Neuronal stem cell (in vitro differentiated cells): ENCODE measurements around the gene STAB1.

ENCODE experiments used
- DNase-seq: peaks from one replicate; pipeline ENCODE4 v3.0.0-alpha.2; 2013; ENCODE audit warnings: low spot score
- H2AFZ ChIP-seq: one replicate; pipeline ENCODE4 v1.6.1; 2013; ENCODE audit warnings: mild to moderate bottlenecking, low read length, inconsistent platforms
- H2AK5ac ChIP-seq: 2 replicates; pipeline ENCODE4 v1.6.1; 2013; ENCODE audit warnings: low read depth, mild to moderate bottlenecking, inconsistent platforms, low read length, moderate library complexity, mixed read lengths
- H2BK120ac ChIP-seq: 2 replicates; pipeline ENCODE4 v1.6.1; 2013; ENCODE audit warnings: low read depth, mild to moderate bottlenecking, inconsistent platforms, low read length, moderate library complexity, mixed read lengths
- H2BK12ac ChIP-seq: one replicate; pipeline ENCODE4 v1.6.1; 2013; ENCODE audit warnings: low read length, inconsistent platforms
- H2BK15ac ChIP-seq: 2 replicates; pipeline ENCODE4 v1.6.1; 2013; ENCODE audit warnings: mild to moderate bottlenecking, low read length, inconsistent platforms, mixed read lengths
- H2BK5ac ChIP-seq: one replicate; pipeline ENCODE4 v1.6.1; 2013; ENCODE audit warnings: inconsistent platforms, mild to moderate bottlenecking, low read length, moderate library complexity
- H3K14ac ChIP-seq: one replicate; pipeline ENCODE4 v1.6.1; 2013; ENCODE audit warnings: low read length, inconsistent platforms
- H3K18ac ChIP-seq: 2 replicates; pipeline ENCODE4 v1.6.1; 2013; ENCODE audit warnings: low read length, inconsistent platforms
- H3K23ac ChIP-seq: 2 replicates; pipeline ENCODE4 v1.6.1; 2013; ENCODE audit warnings: low read depth, mild to moderate bottlenecking, mixed read lengths, low read length, inconsistent platforms; ENCODE audit not compliant: poor library complexity
- H3K27ac ChIP-seq: replicated peaks from 3 replicates; pipeline ENCODE4 v1.5.1; 2013; ENCODE audit warnings: low read length, inconsistent platforms
- H3K27me3 ChIP-seq, 3 experiments: 2 replicates each; pipeline ENCODE4 v1.6.1; 2013; ENCODE audit warnings: low read length in 3 of 3, mild to moderate bottlenecking in 2 of 3, inconsistent platforms in 1 of 3, low read depth in 1 of 3, mixed read lengths in 1 of 3, moderate library complexity in 1 of 3; ENCODE audit not compliant: control insufficient read depth in 3 of 3, insufficient read depth in 3 of 3
- H3K36me3 ChIP-seq, 2 donors: replicated peaks in 1 of 2; 2 replicates each; pipeline ENCODE4 v1.6.1; 2013; ENCODE audit warnings: low read length in 2 of 2; ENCODE audit not compliant: control insufficient read depth in 2 of 2, insufficient read depth in 2 of 2
- H3K4ac ChIP-seq: 2 replicates; pipeline ENCODE4 v1.6.1; 2013; ENCODE audit warnings: inconsistent platforms, mild to moderate bottlenecking, low read length, moderate library complexity
- H3K4me1 ChIP-seq, 2 donors: 1 replicate in 1 of 2; 2 replicates in 1 of 2; pipeline ENCODE4 v1.6.1; 2013; ENCODE audit warnings: low read length in 2 of 2, low read depth in 1 of 2; ENCODE audit not compliant: control insufficient read depth in 2 of 2, insufficient read depth in 1 of 2
- H3K4me2 ChIP-seq: one replicate; pipeline ENCODE4 v1.6.1; 2013; ENCODE audit warnings: mild to moderate bottlenecking, low read length, inconsistent platforms; ENCODE audit not compliant: insufficient read depth, poor library complexity, severe bottlenecking
- H3K4me3 ChIP-seq, 2 donors: 2 replicates each; pipeline ENCODE4 v1.5.1; 2013; ENCODE audit warnings: low read length in 2 of 2, mild to moderate bottlenecking in 2 of 2, inconsistent platforms in 1 of 2, moderate library complexity in 1 of 2
- H3K79me1 ChIP-seq: one replicate; pipeline ENCODE4 v1.6.1; 2013; ENCODE audit warnings: low read depth, mild to moderate bottlenecking, inconsistent platforms, low read length, moderate library complexity
- H3K9ac ChIP-seq: one replicate; pipeline ENCODE4 v1.6.1; 2013; ENCODE audit warnings: mild to moderate bottlenecking, low read depth, low read length, inconsistent platforms; ENCODE audit not compliant: poor library complexity
- H3K9me3 ChIP-seq, 2 donors: replicated peaks in 1 of 2; 2 replicates each; pipeline versions ENCODE3 to v1.6.1; 2013; ENCODE audit warnings: low read length in 2 of 2, mild to moderate bottlenecking in 2 of 2, inconsistent platforms in 1 of 2, low read depth in 1 of 2, mixed read lengths in 1 of 2, moderate library complexity in 1 of 2; ENCODE audit not compliant: control insufficient read depth in 2 of 2, insufficient read depth in 1 of 2
- H4K8ac ChIP-seq: one replicate; pipeline ENCODE4 v1.6.1; 2013; ENCODE audit warnings: low read depth, mild to moderate bottlenecking, inconsistent platforms, low read length, moderate library complexity
- H4K91ac ChIP-seq: one replicate; pipeline ENCODE4 v1.6.1; 2013; ENCODE audit warnings: low read length, low read depth, mild to moderate bottlenecking, inconsistent platforms; ENCODE audit not compliant: poor library complexity
- WGBS, 2 donors: extraction: QIAGEN DNeasy Blood & Tissue Kit; methylation state at CpG; one replicate each; pipeline ENCODE4 v1.1.7; 2013; ENCODE audit warnings: missing lambda C conversion rate in 2 of 2, mixed read lengths in 1 of 2; ENCODE audit not compliant: insufficient read length in 2 of 2, insufficient replicate concordance in 1 of 2; ENCODE audit errors: extremely low coverage in 2 of 2; 5-methylcytosine and 5-hydroxymethylcytosine counted together

Gene STAB1

DNA sequence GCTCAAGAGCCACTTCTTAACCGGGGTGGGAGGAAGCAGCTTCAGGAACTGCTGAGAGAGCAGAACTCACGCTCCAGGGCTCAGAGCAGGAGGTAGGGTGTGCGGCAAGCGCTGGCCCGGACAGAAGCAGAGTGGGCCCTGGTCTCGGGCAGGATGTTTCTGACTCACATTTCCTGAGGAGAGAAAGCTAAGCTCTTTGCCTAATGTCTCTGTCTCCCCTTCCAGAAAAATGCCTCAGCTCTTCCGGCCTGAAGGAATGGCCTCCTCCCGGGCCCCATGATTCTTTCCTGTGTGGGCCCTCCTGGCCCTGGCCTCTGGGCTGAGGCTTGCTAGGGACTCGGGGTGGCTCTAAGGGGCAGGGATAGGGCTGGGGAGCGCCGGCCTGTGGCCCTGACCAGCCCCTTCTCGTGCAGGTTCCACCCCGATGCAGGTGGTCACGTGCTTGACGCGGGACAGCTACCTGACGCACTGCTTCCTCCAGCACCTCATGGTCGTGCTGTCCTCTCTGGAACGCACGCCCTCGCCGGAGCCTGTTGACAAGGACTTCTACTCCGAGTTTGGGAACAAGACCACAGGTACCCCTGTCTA is 4.1 kb upstream of the STAB1 start:
- H3K27me3 ChIP-seq: no peaks in the 10 kb centered on the region
- no peak overlapping the region for H3K4ac ChIP-seq
- no peak overlapping the region for H2BK5ac ChIP-seq
- H3K9ac ChIP-seq: no peak overlapping the region
- H3K23ac ChIP-seq: no peak overlapping the region
- no peak overlapping the region for H2AFZ ChIP-seq
- H3K4me3 ChIP-seq: peak overlapping the region in 1 of 2 donors; percentile 33
- H2BK120ac ChIP-seq: no peak overlapping the region
- no peak overlapping the region for H2BK12ac ChIP-seq
- no peak overlapping the region for H2AK5ac ChIP-seq
- H2BK15ac ChIP-seq: no peak overlapping the region
- H3K27ac ChIP-seq: no peak overlapping the region
- WGBS, 2 donors: no CpG with 5 or more reads among the region's 23 CpGs
- H3K36me3 ChIP-seq: peaks cover 59 to 76% of the 10 kb centered on the region in 2 donors
- no peak overlapping the region for H4K91ac ChIP-seq
- no peak for DNase-seq
- H3K79me1 ChIP-seq: no peaks in the 10 kb centered on the region
- H3K4me2 ChIP-seq: no peak overlapping the region
- H3K14ac ChIP-seq: no peak overlapping the region
- H4K8ac ChIP-seq: no peak overlapping the region
- no peaks in the 10 kb centered on the region for H3K9me3 ChIP-seq
- peaks cover 0 to 7% of the 10 kb centered on the region in 2 donors for H3K4me1 ChIP-seq
- no peak overlapping the region for H3K18ac ChIP-seq

- Histone ChIP-seq H2AK5ac (no peak overlapping the region), H2BK120ac (no peak overlapping the region), H3K27me3 (no peaks in the 10 kb centered on the region), H3K4me2 (no peak overlapping the region), H3K27ac (no peak overlapping the region), H3K79me1 (no peaks in the 10 kb centered on the region), H3K4me3 (no peak overlapping the region), H2BK15ac (no peak overlapping the region), H4K91ac (no peak overlapping the region), H2BK12ac (no peak overlapping the region), H2BK5ac (peak overlapping the region; percentile 78), H3K9ac (no peak overlapping the region), H2AFZ (no peak overlapping the region), H3K18ac (no peak overlapping the region), H3K4me1 (peaks cover 0 to 7% of the 10 kb centered on the region in 2 donors), H3K9me3 (no peaks in the 10 kb centered on the region), H4K8ac (no peak overlapping the region), H3K4ac (no peak overlapping the region), H3K23ac (peak overlapping the region; percentile 20), H3K14ac (no peak overlapping the region), H3K36me3 (peaks cover 54 to 65% of the 10 kb centered on the region in 2 donors)
- WGBS, 2 donors: no CpG with 5 or more reads among the region's 21 CpGs
- no peak for DNase-seq
Measured at GRCh38 chr3:52492059-52492458, 3.1 kb upstream of the STAB1 start.

DNA sequence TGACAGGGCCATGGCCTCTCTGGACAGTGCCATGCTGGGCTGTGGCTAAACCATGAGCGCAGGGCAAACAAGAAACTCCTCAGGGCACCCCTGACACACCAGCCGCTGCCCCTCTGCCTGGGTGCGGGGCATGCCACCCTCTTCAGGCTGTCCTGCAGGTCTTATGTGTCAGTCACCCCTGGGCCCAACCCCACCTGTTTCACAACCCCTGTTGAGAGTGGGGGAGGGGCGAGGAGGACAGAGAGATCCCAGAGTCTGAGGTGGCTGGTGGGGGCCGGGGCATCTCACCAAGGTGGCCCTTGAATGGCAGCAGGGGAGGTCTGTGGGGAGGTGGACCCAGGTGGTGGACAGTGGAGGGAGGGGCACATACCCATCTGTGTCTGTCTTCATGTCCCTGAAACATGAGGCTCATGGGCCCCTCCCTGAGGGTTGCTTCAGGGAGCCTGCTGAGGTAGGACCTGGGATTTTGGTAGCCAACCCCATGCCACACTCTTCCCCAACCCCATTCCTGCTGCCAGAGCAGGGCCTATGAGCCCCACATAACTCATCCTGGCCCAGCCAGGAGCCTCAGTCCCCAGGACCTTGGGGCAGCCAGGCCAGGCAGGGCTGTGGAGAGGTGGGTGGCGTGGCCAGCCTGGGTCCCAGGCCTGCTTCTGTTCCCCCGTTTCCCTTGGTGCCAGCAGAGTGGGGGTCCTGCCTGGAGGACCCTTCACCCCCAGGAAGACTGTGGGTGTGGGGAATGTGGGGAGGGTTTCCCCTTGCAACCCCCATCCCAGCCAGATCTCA is 1.7 kb upstream of the STAB1 start:
- no peak overlapping the region for H4K91ac ChIP-seq
- H3K9me3 ChIP-seq: no peaks in the 10 kb centered on the region
- peaks cover 40 to 52% of the 10 kb centered on the region in 2 donors for H3K36me3 ChIP-seq
- H2BK12ac ChIP-seq: no peak overlapping the region
- no peak overlapping the region for H2AK5ac ChIP-seq
- no peak overlapping the region for H2BK120ac ChIP-seq
- H3K79me1 ChIP-seq: no peaks in the 10 kb centered on the region
- H3K23ac ChIP-seq: peak overlapping the region; percentile 81
- H3K27me3 ChIP-seq: no peaks in the 10 kb centered on the region
- no peak overlapping the region for H3K4me2 ChIP-seq
- no peak overlapping the region for H3K4me3 ChIP-seq
- H3K4me1 ChIP-seq: peaks cover 0 to 7% of the 10 kb centered on the region in 2 donors
- DNase-seq: no peak
- WGBS, 2 donors: no CpG with 5 or more reads among the region's 7 CpGs
- peak overlapping the region; percentile 31 for H4K8ac ChIP-seq
- H3K14ac ChIP-seq: peak overlapping the region; percentile 50
- no peak overlapping the region for H3K4ac ChIP-seq
- peak overlapping the region; percentile 13 for H2BK5ac ChIP-seq
- no peak overlapping the region for H2BK15ac ChIP-seq
- no peak overlapping the region for H2AFZ ChIP-seq
- peak overlapping the region; percentile 22 for H3K27ac ChIP-seq
- H3K9ac ChIP-seq: no peak overlapping the region
- H3K18ac ChIP-seq: peak overlapping the region; percentile 42

DNA sequence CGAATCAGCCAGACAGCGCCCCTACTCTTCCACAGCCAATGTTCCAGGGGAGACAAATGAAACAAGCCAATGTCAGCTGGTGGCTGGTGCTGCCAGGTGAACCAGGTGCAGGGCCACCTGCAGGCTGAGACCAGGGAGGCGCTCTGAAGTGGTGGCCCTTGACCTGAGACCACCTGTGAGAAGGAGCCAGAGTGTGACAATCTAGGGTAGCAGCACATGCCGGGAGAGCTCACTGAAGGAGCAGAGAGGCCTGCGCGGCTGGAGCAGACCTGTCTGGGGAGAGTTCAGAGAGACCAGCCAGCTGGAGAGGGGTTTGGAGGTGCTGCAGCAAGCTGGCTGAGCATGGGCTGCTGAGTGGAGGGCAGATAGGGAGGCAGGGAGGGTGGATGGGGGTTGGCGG is 693 bp upstream of the STAB1 start:
- no peak overlapping the region for H3K23ac ChIP-seq
- H2BK12ac ChIP-seq: no peak overlapping the region
- H2BK5ac ChIP-seq: peak overlapping the region; percentile 84
- peaks cover 0 to 7% of the 10 kb centered on the region in 2 donors for H3K4me1 ChIP-seq
- peaks cover 32 to 43% of the 10 kb centered on the region in 2 donors for H3K36me3 ChIP-seq
- H3K4me3 ChIP-seq: no peak overlapping the region
- H4K91ac ChIP-seq: no peak overlapping the region
- no peak overlapping the region for H2BK15ac ChIP-seq
- no peak overlapping the region for H2BK120ac ChIP-seq
- peak overlapping the region; percentile 1 for H3K18ac ChIP-seq
- H3K4ac ChIP-seq: no peak overlapping the region
- peak overlapping the region; percentile 11 for H3K14ac ChIP-seq
- no peak overlapping the region for H4K8ac ChIP-seq
- H3K79me1 ChIP-seq: no peaks in the 10 kb centered on the region
- H2AK5ac ChIP-seq: peak overlapping the region; percentile 0
- H3K4me2 ChIP-seq: no peak overlapping the region
- no peak for DNase-seq
- peak overlapping the region; percentile 55 for H3K9ac ChIP-seq
- H3K27ac ChIP-seq: no peak overlapping the region
- H3K27me3 ChIP-seq: peaks cover 0 to 5% (median 0%) of the 10 kb centered on the region in 3 experiments
- WGBS, 2 donors: no CpG with 5 or more reads among the region's 7 CpGs
- no peak overlapping the region for H2AFZ ChIP-seq
- H3K9me3 ChIP-seq: no peaks in the 10 kb centered on the region
